NT2/D1 (cell line): Measurements from ENCODE around the gene ZNF730.

Experiments used
- SUZ12 ChIP-seq: IDR thresholded peaks from 2 replicates; pipeline ENCODE4 v1.6.1; 2011; ENCODE audit not compliant: insufficient read length, insufficient read depth; ENCODE audit errors: extremely low read depth
- YY1 ChIP-seq: IDR thresholded peaks from 2 replicates; pipeline ENCODE4 v1.6.1; 2011; ENCODE audit not compliant: insufficient read length, insufficient read depth
- ZNF274 ChIP-seq: IDR thresholded peaks from 2 replicates; pipeline ENCODE4 v1.6.1; 2011; ENCODE audit warnings: mild to moderate bottlenecking, low read depth, low read length

DNA sequence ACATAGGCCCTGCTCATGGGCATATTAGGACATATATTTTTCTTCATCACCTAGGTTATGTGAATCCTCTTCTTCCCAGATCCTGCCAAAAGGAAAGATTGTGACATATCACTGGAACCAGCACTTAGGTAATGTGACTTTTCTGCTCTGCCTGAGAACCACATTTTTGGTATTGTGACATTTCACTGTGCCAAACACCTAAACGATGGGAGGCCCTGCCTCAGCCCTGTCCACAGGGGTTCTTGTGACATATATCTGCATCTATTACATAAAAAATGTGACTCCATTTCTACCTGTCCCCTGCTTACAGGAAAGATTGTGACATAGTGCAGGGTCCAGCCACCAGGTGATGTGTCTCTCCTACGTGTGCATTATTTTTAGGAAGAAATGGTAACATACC is 18.5 kb upstream of the ZNF730 start:
- TF ChIP-seq YY1 (no peak), SUZ12 (no peak), ZNF274 (no peak)
